22Rv1 (cell line): Measurements from ENCODE around the gene CDCA7L.

ENCODE experiments used
- ZFX ChIP-seq: fragments of 450-650 bp; IDR thresholded peaks from 2 replicates; pipeline ENCODE4 v1.6.1; 2017; ENCODE audit warnings: antibody characterized with exemption, borderline replicate concordance
- TF ChIP-seq, protein P1 (sequence below): fragments of 450-650 bp; IDR thresholded peaks from 2 replicates; pipeline ENCODE4 v1.5.1; 2017; ENCODE audit warnings: mild to moderate bottlenecking

- TF ChIP-seq, protein P1, sequence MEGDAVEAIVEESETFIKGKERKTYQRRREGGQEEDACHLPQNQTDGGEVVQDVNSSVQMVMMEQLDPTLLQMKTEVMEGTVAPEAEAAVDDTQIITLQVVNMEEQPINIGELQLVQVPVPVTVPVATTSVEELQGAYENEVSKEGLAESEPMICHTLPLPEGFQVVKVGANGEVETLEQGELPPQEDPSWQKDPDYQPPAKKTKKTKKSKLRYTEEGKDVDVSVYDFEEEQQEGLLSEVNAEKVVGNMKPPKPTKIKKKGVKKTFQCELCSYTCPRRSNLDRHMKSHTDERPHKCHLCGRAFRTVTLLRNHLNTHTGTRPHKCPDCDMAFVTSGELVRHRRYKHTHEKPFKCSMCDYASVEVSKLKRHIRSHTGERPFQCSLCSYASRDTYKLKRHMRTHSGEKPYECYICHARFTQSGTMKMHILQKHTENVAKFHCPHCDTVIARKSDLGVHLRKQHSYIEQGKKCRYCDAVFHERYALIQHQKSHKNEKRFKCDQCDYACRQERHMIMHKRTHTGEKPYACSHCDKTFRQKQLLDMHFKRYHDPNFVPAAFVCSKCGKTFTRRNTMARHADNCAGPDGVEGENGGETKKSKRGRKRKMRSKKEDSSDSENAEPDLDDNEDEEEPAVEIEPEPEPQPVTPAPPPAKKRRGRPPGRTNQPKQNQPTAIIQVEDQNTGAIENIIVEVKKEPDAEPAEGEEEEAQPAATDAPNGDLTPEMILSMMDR, result no peak
- TF ChIP-seq ZFX, result no peak
Observed at GRCh38 chr7:21912305-21912704, 33.4 kb downstream of the CDCA7L start.
